KOPT-K1 (cell line): ENCODE measurements around the gene ENPP6.

Experiments
- H3K27ac ChIP-seq: fragments of 200-600 bp; sonication (generic); 2 replicates; pipeline ENCODE4 v1.5.1; 2016; ENCODE audit warnings: antibody characterized with exemption, mild to moderate bottlenecking, low read depth, low read length; ENCODE audit not compliant: poor library complexity, severe bottlenecking
- H3K36me3 ChIP-seq: fragments of 200-600 bp; sonication (generic); 2 replicates; pipeline ENCODE4 v1.5.1; 2017; ENCODE audit warnings: antibody characterized with exemption, mild to moderate bottlenecking, low read length, moderate library complexity; ENCODE audit not compliant: insufficient read depth
- H3K9me3 ChIP-seq: fragments of 200-600 bp; sonication (generic); 2 replicates; pipeline ENCODE4 v1.5.1; 2017; ENCODE audit warnings: antibody characterized with exemption, low read length, mild to moderate bottlenecking; ENCODE audit not compliant: insufficient read depth, poor library complexity, severe bottlenecking

Gene ENPP6

GRCh38 chr4:184120549-184121127 is 97.0 kb downstream of the ENPP6 start:
- Histone ChIP-seq H3K27ac (no peak overlapping the region), H3K9me3 (no peaks in the 10 kb centered on the region), H3K36me3 (no peaks in the 10 kb centered on the region)

DNA sequence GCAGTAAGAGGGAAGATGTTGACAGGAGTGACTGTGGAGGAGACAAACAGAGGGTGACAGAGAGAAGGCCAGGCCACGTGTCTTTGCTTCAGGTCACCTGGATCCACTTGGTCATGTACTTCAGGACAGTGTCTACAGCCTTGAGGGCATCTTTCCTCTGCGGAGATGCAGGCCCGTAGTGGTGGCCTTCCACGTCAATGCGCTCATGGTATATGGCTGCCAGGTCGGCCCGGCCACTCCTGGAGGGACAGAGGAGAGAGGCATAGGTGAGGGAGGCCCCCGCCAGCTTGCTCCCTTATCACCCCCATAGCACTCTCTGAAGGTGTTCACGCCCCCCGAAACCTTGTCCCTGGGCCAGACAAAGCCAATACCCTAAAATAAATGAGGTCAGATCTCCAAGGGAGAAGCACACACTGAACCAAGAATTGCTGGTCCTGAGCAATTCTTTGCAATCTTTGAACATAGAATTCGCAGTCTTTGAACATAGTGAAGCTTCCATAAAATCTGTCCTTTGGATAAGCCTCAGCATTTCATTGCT is 99.9 kb downstream of the ENPP6 start:
- Histone ChIP-seq H3K27ac (no peak overlapping the region), H3K36me3 (no peaks in the 10 kb centered on the region), H3K9me3 (no peaks in the 10 kb centered on the region)

DNA sequence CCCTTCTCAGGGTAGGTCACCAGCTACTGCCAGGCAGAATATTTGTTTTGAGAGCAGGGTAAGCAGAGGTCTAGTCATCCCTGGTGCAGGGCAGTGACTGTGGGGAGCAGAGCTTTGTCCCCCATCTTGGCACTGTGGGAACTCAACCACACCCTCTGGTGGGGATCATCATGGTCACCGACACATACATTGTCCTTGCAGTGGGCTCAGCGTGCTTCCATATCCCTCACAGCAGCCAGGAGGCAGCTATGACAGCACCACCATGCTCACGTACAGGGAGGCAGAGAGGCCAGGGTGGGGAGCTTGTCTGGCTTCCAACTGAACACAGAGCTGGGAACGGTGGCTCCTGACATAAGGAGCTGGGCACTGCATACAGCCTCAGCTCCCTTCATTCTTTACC is 102.3 kb downstream of the ENPP6 start:
- Histone ChIP-seq H3K9me3 (no peaks in the 10 kb centered on the region), H3K36me3 (no peaks in the 10 kb centered on the region), H3K27ac (no peak overlapping the region)

DNA sequence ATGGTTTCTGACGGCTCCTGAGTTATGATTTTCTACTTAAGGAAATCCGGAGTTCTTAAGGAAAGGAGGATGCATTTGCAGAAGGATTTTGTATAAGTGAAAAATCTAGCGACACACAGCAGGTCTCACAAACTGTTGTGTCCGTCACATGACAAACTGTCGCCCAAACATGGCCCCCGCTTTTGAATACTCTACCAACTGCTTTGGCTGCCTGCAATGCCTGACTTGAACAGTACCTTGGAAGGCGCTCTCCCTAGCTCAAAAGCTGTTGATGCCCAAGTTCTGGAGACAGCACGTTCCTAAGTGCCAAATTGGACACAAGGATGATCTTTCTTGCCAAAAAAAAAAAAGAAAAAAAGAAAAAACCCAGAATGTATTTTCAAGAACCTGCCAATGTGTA is 103.2 kb downstream of the ENPP6 start:
- no peaks in the 10 kb centered on the region for H3K36me3 ChIP-seq
- H3K27ac ChIP-seq, result no peak overlapping the region
- H3K9me3 ChIP-seq, result no peaks in the 10 kb centered on the region

DNA sequence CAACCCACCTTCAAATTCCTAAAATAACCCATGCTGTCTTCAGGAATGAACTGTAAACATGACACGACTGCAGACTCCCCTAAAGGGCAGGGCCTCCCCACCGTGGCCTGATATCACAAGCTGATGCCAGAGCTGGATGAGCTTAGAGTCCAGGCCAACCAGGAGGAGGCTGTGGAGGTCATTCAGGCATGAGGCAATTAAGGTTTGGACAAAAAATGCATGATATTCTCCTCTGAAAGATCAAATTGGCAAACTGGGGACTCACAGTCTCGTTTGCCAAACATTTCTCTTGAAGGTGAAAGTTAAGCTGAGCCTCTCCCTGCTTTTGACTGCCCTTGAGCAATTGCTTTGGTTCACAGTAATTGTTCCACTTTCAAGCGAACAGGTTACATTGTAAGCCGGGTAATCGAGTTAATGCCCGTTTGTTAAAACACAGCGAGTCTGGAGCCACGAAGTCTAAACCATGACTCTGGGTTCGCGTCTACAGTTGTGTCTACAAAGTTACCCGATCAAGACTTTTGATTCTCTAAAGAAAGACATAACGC is 105.6 kb downstream of the ENPP6 start:
- Histone ChIP-seq H3K36me3 (no peaks in the 10 kb centered on the region), H3K27ac (no peak overlapping the region), H3K9me3 (no peaks in the 10 kb centered on the region)

GRCh38 chr4:184111233-184111832 is 106.3 kb downstream of the ENPP6 start:
- Histone ChIP-seq H3K27ac (no peak overlapping the region), H3K9me3 (no peaks in the 10 kb centered on the region), H3K36me3 (no peaks in the 10 kb centered on the region)

DNA sequence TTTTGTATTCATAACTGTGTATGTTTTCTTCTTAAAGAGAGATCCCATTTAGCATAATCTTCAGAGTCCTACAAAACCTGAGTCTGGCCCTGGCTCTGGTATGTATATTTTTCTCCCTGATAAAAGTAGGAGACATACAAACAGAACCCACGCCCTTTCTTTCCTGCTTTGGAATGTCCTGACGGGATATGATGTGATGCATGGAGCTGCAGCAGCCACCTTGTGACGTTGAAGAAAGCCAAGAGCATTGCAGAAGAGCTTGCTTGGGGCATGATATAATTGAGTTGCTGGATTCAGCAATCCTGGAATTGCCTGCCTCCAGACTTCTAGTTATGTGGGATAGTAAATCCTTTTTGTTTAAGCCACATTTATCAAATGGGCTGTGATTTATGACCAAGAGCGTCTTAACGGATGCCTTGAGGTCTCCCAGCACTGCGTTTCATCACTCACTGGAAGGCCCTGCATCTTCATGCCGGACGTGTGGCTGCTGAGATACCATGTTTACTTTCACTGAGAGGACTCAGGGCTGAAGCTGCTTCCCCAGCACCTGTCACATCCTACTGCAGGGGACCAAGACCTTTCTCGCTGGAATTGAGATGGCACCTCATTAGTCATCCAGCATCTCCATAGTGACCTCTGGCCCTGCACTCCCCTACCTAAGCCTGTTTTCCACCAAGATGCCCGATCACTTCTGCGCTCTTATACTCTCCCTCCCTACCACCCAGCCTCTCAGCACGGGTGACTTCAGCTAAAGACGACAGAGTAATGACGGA is 107.0 kb downstream of the ENPP6 start:
- no peak overlapping the region for H3K27ac ChIP-seq
- H3K36me3 ChIP-seq, result no peaks in the 10 kb centered on the region
- no peaks in the 10 kb centered on the region for H3K9me3 ChIP-seq

- Histone ChIP-seq H3K27ac (no peak overlapping the region), H3K36me3 (no peaks in the 10 kb centered on the region)
Measured at GRCh38 chr4:184108006-184108501, 109.6 kb downstream of the ENPP6 start.

GRCh38 chr4:184104419-184105101 is 113.1 kb downstream of the ENPP6 start:
- Histone ChIP-seq H3K36me3 (no peaks in the 10 kb centered on the region), H3K27ac (no peak overlapping the region), H3K9me3 (no peaks in the 10 kb centered on the region)

More at GRCh38 chr4:184108006-184108501, 109.6 kb downstream of the ENPP6 start:
- H3K9me3 ChIP-seq, result no peaks in the 10 kb centered on the region

DNA sequence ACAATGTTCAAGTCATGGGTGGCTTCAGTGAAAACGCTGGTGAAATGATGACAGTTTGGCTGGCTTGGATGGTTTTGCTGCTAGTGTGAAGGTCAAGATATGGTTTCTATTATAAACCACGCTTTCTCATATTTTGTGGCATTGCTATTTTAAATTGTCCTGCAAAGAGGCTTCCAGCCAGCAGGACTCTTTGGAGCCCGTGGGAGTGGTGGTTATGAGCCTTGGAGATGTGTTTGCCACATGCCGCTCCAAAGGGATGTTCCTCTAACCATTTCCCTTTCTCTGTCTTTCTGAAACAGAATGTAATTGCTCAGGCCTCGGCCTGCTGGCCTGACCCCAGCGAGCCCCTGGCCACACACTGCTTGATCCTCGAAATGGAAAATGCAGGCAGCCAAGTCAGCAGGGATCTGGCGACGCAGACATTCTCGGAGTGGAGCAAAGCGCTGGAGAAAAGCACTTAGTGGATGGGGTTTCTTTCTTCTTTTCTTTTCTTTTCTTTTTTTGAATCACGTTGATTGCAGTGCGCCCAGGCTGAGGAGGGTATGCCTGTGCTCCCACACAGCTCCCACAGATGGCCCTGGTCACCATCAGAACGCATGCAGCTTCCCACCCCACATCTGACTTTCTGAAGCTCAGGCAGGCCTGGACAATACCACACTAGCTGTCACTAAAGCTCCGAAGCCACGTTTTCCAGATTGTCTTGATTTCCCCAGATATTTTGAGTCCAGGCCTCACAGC is 114.0 kb downstream of the ENPP6 start:
- H3K9me3 ChIP-seq, result no peaks in the 10 kb centered on the region
- no peak overlapping the region for H3K27ac ChIP-seq
- no peaks in the 10 kb centered on the region for H3K36me3 ChIP-seq

DNA sequence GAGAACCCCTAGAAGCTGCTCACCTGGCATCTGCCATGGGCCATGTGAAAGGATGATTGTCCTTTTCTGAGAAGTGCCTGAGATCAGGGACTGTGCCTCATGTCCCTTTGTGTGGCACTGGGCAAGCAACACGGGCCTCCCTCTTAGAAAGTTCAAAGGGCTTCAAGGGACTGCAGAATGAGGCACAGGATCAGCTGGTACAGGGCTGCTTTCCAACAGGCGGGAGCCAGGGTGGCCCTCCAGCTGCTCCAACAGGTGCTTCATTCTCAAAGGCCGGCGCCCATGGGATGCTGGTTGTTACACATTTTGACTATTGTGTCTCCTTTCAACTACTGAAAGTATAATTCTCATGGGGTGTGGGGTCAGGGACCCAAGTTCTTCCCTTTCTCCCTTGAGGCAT is 114.7 kb downstream of the ENPP6 start:
- Histone ChIP-seq H3K9me3 (no peaks in the 10 kb centered on the region), H3K27ac (no peak overlapping the region), H3K36me3 (no peaks in the 10 kb centered on the region)

DNA sequence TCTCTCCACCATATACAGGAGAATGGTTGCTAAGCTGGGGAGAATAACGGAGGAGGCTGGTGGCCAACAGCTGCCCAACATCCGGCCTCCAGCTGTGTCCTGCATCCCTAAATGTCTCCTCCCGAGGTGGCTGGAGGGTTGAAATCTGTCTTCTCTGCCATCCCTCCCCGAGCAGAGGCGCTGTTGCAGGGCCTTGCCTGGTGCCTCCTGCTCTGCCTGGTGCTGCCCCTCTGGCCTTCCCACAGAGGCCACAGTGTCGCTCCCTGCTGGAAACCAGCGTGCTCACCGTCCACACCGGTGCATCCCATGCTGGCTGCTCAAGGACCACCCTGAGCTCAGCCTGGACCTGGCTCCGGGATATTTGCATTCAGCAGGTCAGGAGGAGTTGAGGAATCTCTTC is 115.2 kb downstream of the ENPP6 start:
- no peaks in the 10 kb centered on the region for H3K9me3 ChIP-seq

GRCh38 chr4:184101711-184102110 is 116.0 kb downstream of the ENPP6 start:
- Histone ChIP-seq H3K27ac (no peak overlapping the region), H3K36me3 (no peaks in the 10 kb centered on the region), H3K9me3 (no peaks in the 10 kb centered on the region)

More for the DNA sequence above, 115.2 kb downstream of the ENPP6 start:
- H3K27ac ChIP-seq, result no peak overlapping the region
- no peaks in the 10 kb centered on the region for H3K36me3 ChIP-seq

DNA sequence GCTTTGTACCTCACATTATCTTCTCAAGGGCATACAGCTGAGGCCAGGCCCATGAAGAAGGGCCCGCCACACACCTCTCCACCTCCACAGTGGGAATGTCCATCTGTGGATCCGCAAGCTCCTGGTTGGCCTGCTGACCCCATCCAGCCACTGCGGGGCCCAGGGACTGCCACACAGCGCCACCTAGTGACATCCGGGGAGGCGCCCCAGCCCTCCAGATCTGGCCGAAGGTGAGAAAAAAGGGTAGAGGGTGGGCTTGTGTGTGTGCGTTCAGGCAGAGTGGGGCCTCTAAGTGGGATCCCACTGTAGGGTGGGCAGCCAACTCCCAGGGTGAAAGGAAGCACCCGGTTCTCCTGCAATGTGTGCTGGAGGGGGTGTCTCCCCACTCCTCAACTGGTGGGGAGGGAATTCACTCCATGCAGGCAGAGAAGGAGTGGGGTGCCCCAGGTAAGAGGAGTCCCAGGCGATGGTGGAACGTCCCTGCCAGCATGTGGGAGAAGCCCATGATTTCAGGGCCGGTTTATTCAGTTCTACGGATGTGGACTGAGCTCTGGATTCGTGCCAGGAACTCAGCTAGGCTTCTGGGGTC is 117.3 kb downstream of the ENPP6 start:
- no peak overlapping the region for H3K27ac ChIP-seq
- no peaks in the 10 kb centered on the region for H3K36me3 ChIP-seq
- H3K9me3 ChIP-seq, result no peaks in the 10 kb centered on the region
